ENCODE data around the gene IGSF23. TPM values are rescaled to one million over a fixed set of nuclear protein-coding genes. Genes with fewer than 3 reads are reported as not detected.
"Not testable (repeated sequence)": the region's sequence is repeated elsewhere in the genome, so short reads cannot be mapped to it uniquely, and the experiment has no call there.

IGSF23 gene
- total RNA-seq, 2 donors from 2014 or later: not detected

- Histone ChIP-seq H3K27me3 (replicated peaks; ENCODE audit: insufficient read depth) (no peaks in the 10 kb centered on the region), H3K9me3 (no peaks in the 10 kb centered on the region), H3K4me3 (no peak overlapping the region), H3K27ac (no peak overlapping the region), H3K4me1 (ENCODE audit: control insufficient read depth in 1 of 2, low read depth in 2 of 2) (peaks cover 7 to 9% of the 10 kb centered on the region in 2 donors), H3K36me3 (no peaks in the 10 kb centered on the region)
- DNase-seq (ENCODE audit: low spot score): no peak
- ATAC-seq (ENCODE audit: insufficient number of reproducible peaks, low FRiP score, low read depth): no peak
- TF ChIP-seq CTCF (IDR thresholded peaks at IDR 0.05): no peak
These were observed 5.0 kb upstream of the IGSF23 start for GRCh38 chr19:44608391-44608821.

GRCh38 chr19:44609219-44609618, 4.1 kb upstream of the IGSF23 start:
- no peak for TF ChIP-seq CTCF (IDR thresholded peaks at IDR 0.05)
- Histone ChIP-seq H3K4me1 (ENCODE audit: control insufficient read depth in 1 of 2, low read depth in 2 of 2) (peaks cover 0 to under 1% of the 10 kb centered on the region in 2 donors), H3K9me3 (no peaks in the 10 kb centered on the region), H3K4me3 (no peak overlapping the region), H3K27ac (no peak overlapping the region), H3K27me3 (replicated peaks; ENCODE audit: insufficient read depth) (no peaks in the 10 kb centered on the region), H3K36me3 (no peaks in the 10 kb centered on the region)
- ATAC-seq (ENCODE audit: insufficient number of reproducible peaks, low FRiP score, low read depth): no peak
- DNase-seq (ENCODE audit: low spot score): no peak

GRCh38 chr19:44610497-44610896, 2.9 kb upstream of the IGSF23 start:
- not testable (repeated sequence) for H3K27me3 ChIP-seq (replicated peaks; ENCODE audit: insufficient read depth)

GRCh38 chr19:44611812-44612295, 1.5 kb upstream of the IGSF23 start:
- Histone ChIP-seq H3K36me3 (no peaks in the 10 kb centered on the region), H3K4me1 (ENCODE audit: control insufficient read depth in 1 of 2, low read depth in 2 of 2) (no peaks in the 10 kb centered on the region), H3K27me3 (replicated peaks; ENCODE audit: insufficient read depth) (no peaks in the 10 kb centered on the region), H3K9me3 (no peaks in the 10 kb centered on the region), H3K4me3 (no peak overlapping the region), H3K27ac (no peak overlapping the region)
- TF ChIP-seq CTCF (IDR thresholded peaks at IDR 0.05): no peak
- ATAC-seq (ENCODE audit: insufficient number of reproducible peaks, low FRiP score, low read depth) (no peak), DNase-seq (ENCODE audit: low spot score) (no peak)

More at GRCh38 chr19:44610497-44610896, 2.9 kb upstream of the IGSF23 start:
- not testable (repeated sequence) for H3K9me3 ChIP-seq; H3K27ac ChIP-seq; H3K36me3 ChIP-seq; H3K4me1 ChIP-seq (ENCODE audit: control insufficient read depth in 1 of 2, low read depth in 2 of 2); H3K4me3 ChIP-seq; ATAC-seq (ENCODE audit: insufficient number of reproducible peaks, low FRiP score, low read depth); DNase-seq (ENCODE audit: low spot score)

- TF ChIP-seq CTCF (IDR thresholded peaks at IDR 0.05): no peak
- no peak overlapping the region for H3K27ac ChIP-seq
- no peak overlapping the region for H3K4me3 ChIP-seq
- H3K9me3 ChIP-seq: no peaks in the 10 kb centered on the region
- no peaks in the 10 kb centered on the region for H3K36me3 ChIP-seq
- DNase-seq (ENCODE audit: low spot score) (no peak), ATAC-seq (ENCODE audit: insufficient number of reproducible peaks, low FRiP score, low read depth) (no peak)
- H3K4me1 ChIP-seq (ENCODE audit: control insufficient read depth in 1 of 2, low read depth in 2 of 2): peaks cover 0 to 3% of the 10 kb centered on the region in 2 donors
- H3K27me3 ChIP-seq (replicated peaks; ENCODE audit: insufficient read depth): no peaks in the 10 kb centered on the region
These were observed 950 bp downstream of the IGSF23 start for GRCh38 chr19:44614313-44614712.

GRCh38 chr19:44615863-44616247, 2.5 kb downstream of the IGSF23 start:
- H3K36me3 ChIP-seq: no peaks in the 10 kb centered on the region
- peaks cover 0 to 3% of the 10 kb centered on the region in 2 donors for H3K4me1 ChIP-seq (ENCODE audit: control insufficient read depth in 1 of 2, low read depth in 2 of 2)
- H3K9me3 ChIP-seq: no peaks in the 10 kb centered on the region
- no peak overlapping the region for H3K27ac ChIP-seq
- H3K27me3 ChIP-seq (replicated peaks; ENCODE audit: insufficient read depth): no peaks in the 10 kb centered on the region
- DNase-seq (ENCODE audit: low spot score): no peak
- no peak overlapping the region for H3K4me3 ChIP-seq
- no peak for ATAC-seq (ENCODE audit: insufficient number of reproducible peaks, low FRiP score, low read depth)
- no peak for TF ChIP-seq CTCF (IDR thresholded peaks at IDR 0.05)

Data from thoracic aorta (tissue), 2 donors.